Esophagus squamous epithelium (tissue), 4 donors: Measurements from ENCODE around the gene ENTPD1.
"Not testable (repeated sequence)": the region's sequence is repeated elsewhere in the genome, so short reads cannot be mapped to it uniquely, and the experiment has no call there.

Experiments used
- POLR2A ChIP-seq, 4 donors: fragments of 450-650 bp; IDR thresholded peaks; one replicate each; pipeline ENCODE4 v1.6.1; 2017; ENCODE audit warnings: antibody characterized with exemption in 4 of 4, mild to moderate bottlenecking in 4 of 4, moderate library complexity in 3 of 4
- TF ChIP-seq, protein P1 (sequence below), 6 experiments: fragments of 450-650 bp in 4 of 6; fragments of 200-600 bp in 2 of 6; sonication (generic) in 2 of 6; IDR thresholded peaks; one replicate each; pipeline ENCODE4 v1.5.1; 2016 to 2019; ENCODE audit warnings: antibody characterized with exemption in 6 of 6, mild to moderate bottlenecking in 4 of 6, moderate library complexity in 4 of 6

DNA sequence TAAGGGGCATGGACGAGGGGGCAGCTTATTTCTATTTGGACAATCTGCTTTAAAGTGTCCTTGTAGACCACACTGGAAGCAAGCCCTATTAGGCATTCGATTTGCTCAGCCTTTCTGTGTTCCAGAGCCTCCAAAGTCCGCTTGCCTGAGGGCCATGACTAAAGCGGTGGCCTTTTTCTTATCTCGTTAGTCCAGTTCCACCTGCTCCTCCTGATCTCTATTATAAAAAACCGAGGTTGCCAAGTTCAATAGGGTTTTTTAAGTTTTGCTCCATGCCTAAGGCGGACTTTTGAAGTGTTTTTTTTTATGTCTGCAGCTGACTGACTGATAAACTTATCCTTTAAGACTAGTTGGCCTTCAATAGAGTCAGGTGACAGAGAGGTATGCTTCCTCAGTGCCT is 35.2 kb upstream of the ENTPD1 start:
- TF ChIP-seq, protein P1, sequence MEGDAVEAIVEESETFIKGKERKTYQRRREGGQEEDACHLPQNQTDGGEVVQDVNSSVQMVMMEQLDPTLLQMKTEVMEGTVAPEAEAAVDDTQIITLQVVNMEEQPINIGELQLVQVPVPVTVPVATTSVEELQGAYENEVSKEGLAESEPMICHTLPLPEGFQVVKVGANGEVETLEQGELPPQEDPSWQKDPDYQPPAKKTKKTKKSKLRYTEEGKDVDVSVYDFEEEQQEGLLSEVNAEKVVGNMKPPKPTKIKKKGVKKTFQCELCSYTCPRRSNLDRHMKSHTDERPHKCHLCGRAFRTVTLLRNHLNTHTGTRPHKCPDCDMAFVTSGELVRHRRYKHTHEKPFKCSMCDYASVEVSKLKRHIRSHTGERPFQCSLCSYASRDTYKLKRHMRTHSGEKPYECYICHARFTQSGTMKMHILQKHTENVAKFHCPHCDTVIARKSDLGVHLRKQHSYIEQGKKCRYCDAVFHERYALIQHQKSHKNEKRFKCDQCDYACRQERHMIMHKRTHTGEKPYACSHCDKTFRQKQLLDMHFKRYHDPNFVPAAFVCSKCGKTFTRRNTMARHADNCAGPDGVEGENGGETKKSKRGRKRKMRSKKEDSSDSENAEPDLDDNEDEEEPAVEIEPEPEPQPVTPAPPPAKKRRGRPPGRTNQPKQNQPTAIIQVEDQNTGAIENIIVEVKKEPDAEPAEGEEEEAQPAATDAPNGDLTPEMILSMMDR (IDR thresholded peaks at IDR 0.05): not testable (repeated sequence)
- not testable (repeated sequence) for TF ChIP-seq POLR2A (IDR thresholded peaks at IDR 0.05)
